Jurkat, Clone E6-1 (cell line): ENCODE results near the gene ZNF282. TPM values are rescaled to one million over a fixed set of nuclear protein-coding genes. Genes with fewer than 3 reads are reported as not detected.
A peak's percentile ranks its signal among the peaks of the same experiment; 100 is the strongest.

Source experiments
- DNase-seq: peaks from one replicate; pipeline ENCODE4 v3.0.0-alpha.2; 2011; ENCODE audit warnings: low read depth, low spot score
- H3K4me3 ChIP-seq: 2 replicates; pipeline ENCODE4 v1.5.1; 2011; ENCODE audit warnings: mild to moderate bottlenecking, low read length, control low read depth, moderate library complexity
- polyA plus RNA-seq: library from polyadenylated mRNA; unstranded; fragments of >200 nt; gene quantifications from one replicate; pipeline ENCODE4 v1.2.1, GENCODE V29; 2012; ENCODE audit warnings: missing spikeins; ENCODE audit not compliant: insufficient read length, insufficient read depth

The ZNF282 gene
- polyA plus RNA-seq, result 15.9 TPM

- H3K4me3 ChIP-seq, result peak within 1 kb of the TSS; percentile 86
- peak; percentile 59 for DNase-seq
Measured at GRCh38 chr7:149195180-149196150, at the start of gene ZNF282. Gene ZNF282, plus strand, starts transcription at chr7:149195546. Its CDS starts 44 bp downstream, at chr7:149195590.

GRCh38 chr7:149147072-149147751, 48.1 kb upstream of the ZNF282 start, which contains the start of gene ZNF398:
Gene ZNF398, plus strand, starts transcription at chr7:149147453. Its CDS starts 290 bp downstream, at chr7:149147743.
- DNase-seq, result peak; percentile 57
- H3K4me3 ChIP-seq, result peak within 1 kb of the TSS; percentile 79

- no peak for DNase-seq
- peak overlapping the region; percentile 79 for H3K4me3 ChIP-seq
Measured at GRCh38 chr7:149147752-149148653, 47.3 kb upstream of the ZNF282 start.

- no peak for DNase-seq
- H3K4me3 ChIP-seq, result no peak overlapping the region
Measured at GRCh38 chr7:149150981-149151380, 44.4 kb upstream of the ZNF282 start.

- DNase-seq, result no peak
- H3K4me3 ChIP-seq, result no peak overlapping the region
Measured at GRCh38 chr7:149153346-149153745, 42.0 kb upstream of the ZNF282 start.

- DNase-seq, result no peak
- H3K4me3 ChIP-seq, result no peak overlapping the region
Measured at GRCh38 chr7:149154056-149154455, 41.3 kb upstream of the ZNF282 start.

GRCh38 chr7:149156898-149157297, 38.4 kb upstream of the ZNF282 start:
- no peak overlapping the region for H3K4me3 ChIP-seq
- DNase-seq, result no peak

GRCh38 chr7:149161241-149161848, 34.0 kb upstream of the ZNF282 start:
- no peak overlapping the region for H3K4me3 ChIP-seq
- DNase-seq, result no peak

GRCh38 chr7:149166142-149166541, 29.2 kb upstream of the ZNF282 start:
- no peak overlapping the region for H3K4me3 ChIP-seq
- no peak for DNase-seq

- no peak overlapping the region for H3K4me3 ChIP-seq
- no peak for DNase-seq
Measured at GRCh38 chr7:149166630-149167352, 28.6 kb upstream of the ZNF282 start.

GRCh38 chr7:149171892-149172533, 23.3 kb upstream of the ZNF282 start:
- DNase-seq, result no peak
- H3K4me3 ChIP-seq, result no peak overlapping the region

- H3K4me3 ChIP-seq, result no peak overlapping the region
- DNase-seq, result no peak
Measured at GRCh38 chr7:149172534-149172920, 22.8 kb upstream of the ZNF282 start.

- H3K4me3 ChIP-seq, result no peak overlapping the region
- DNase-seq, result no peak
Measured at GRCh38 chr7:149175150-149175549, 20.2 kb upstream of the ZNF282 start.

GRCh38 chr7:149179241-149179640, 16.1 kb upstream of the ZNF282 start:
- H3K4me3 ChIP-seq, result no peak overlapping the region
- no peak for DNase-seq

- no peak overlapping the region for H3K4me3 ChIP-seq
- no peak for DNase-seq
Measured at GRCh38 chr7:149180722-149181449, 14.5 kb upstream of the ZNF282 start.

GRCh38 chr7:149181450-149181790, 13.9 kb upstream of the ZNF282 start:
- no peak for DNase-seq
- no peak overlapping the region for H3K4me3 ChIP-seq

GRCh38 chr7:149184274-149184673, 11.1 kb upstream of the ZNF282 start:
- H3K4me3 ChIP-seq, result no peak overlapping the region

More at GRCh38 chr7:149184274-149184673, 11.1 kb upstream of the ZNF282 start:
- no peak for DNase-seq
